NCI-H524 (cell line): ENCODE data around the gene CPA2.
"Not testable (repeated sequence)": the region's sequence is repeated elsewhere in the genome, so short reads cannot be mapped to it uniquely, and the experiment has no call there.

ENCODE experiments used
- DNase-seq, 2 experiments: peaks; one replicate each; lab custom pipeline; 2025; lab: John Stamatoyannopoulos, UW

The CPA2 gene

DNA sequence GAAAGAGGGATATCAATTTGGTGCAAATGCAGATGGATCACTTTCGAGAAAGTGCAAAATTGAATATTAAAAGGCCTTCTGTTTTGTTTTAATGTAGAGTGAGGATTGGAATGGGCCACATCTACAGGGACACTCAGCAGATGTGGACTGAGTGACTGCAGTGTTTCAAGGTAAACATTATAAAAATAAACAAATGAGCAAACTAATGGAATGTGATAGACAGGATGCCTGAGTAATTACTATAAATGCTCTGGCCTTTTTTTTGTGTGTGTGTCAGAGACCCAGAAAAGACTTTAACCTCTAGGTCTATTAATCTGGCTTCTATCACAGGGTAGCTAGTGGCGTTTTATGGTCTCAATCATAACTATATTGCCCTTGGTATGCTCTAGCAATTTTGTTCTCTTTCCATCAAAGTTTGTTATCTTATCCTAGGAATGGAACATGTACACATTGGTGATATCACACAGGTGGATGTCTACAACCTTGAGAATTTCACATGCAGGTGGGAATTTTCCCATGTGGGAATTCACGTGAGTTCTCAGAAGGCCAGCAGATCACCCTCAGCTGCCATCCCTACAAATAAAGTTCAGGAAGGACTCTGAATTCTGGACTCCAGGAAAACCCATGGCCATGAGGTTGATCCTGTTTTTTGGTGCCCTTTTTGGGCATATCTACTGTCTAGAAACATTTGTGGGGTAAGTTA lies at the start of gene CPA2:
Gene CPA2, plus strand, starts transcription at position 606 of the 703 bp plus-strand sequence. Its CDS starts 19 bp downstream, at position 625.
- DNase-seq, result no peak

GRCh38 chr7:130218806-130219620 lies 47.6 kb upstream of the CPA2 start:
- no peak for DNase-seq

GRCh38 chr7:130219871-130220270 lies 46.8 kb upstream of the CPA2 start:
- DNase-seq, result no peak

- no peak for DNase-seq
Observed at GRCh38 chr7:130221746-130222145, 44.9 kb upstream of the CPA2 start.

- no peak for DNase-seq
Observed at GRCh38 chr7:130223646-130224045, 43.0 kb upstream of the CPA2 start.

DNA sequence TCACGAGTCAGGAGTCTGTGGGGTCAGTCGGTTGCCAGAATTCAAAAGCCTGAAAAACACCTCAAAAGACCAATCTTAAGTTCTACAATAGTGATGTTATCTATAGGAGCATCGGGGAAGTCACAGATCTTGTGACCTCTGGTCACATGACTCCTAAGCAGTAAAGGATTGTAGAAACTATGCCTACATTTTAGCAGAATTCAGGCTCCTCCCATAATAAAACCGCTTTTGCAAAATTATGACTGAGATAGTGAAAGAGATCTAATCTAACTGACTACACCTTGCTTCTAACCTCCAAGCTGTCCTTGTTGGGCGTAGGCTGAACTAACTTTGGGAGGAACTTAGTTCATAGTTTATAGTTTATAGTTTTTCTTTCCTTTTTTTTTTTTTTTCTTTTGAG lies 42.5 kb upstream of the CPA2 start:
- no peak for DNase-seq

- DNase-seq, result not testable (repeated sequence)
Observed at GRCh38 chr7:130224923-130225322, 41.7 kb upstream of the CPA2 start.

DNA sequence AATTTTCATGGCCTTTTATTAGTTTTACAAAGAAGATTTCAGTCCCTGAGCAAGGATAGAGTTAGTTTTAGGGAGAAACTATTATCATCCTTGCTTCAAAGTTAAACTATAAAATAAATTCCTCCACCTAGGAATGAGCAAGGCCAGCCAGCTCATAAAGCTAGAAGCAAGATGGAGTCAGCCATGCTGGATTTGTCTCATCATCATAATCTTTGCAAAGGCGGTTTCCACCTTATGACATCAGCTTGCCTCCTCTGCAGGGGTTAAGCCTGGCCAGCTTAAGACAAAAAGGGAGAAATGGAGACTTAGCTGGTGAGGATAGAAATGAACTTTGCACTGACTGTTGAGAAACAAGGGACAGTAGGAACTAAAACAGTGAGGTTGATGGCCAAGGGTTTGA lies 40.3 kb upstream of the CPA2 start:
- DNase-seq, result no peak

GRCh38 chr7:130227883-130228575 lies 38.6 kb upstream of the CPA2 start:
- no peak for DNase-seq

- DNase-seq, result no peak
Observed at GRCh38 chr7:130228840-130229502, 37.7 kb upstream of the CPA2 start.

DNA sequence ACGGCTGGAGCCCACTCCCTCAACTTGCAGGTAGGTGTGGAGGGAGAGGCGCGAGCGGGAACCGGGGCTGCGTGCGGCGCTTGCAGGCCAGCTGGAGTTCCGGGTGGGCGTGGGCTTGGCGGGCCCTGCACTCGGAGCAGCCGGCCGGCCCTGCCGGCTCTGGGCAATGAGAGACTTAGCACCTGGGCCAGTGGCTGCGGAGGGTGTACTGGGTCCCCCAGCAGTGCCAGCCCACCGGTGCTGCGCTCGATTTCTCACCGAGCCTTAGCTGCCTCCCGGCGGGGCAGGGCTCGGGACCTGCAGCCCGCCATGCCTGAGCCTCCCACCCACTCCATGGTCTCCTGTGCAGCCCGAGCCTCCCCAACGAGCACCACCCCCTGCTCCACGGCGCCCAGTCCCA lies 36.7 kb upstream of the CPA2 start:
- not testable (repeated sequence) for DNase-seq

DNA sequence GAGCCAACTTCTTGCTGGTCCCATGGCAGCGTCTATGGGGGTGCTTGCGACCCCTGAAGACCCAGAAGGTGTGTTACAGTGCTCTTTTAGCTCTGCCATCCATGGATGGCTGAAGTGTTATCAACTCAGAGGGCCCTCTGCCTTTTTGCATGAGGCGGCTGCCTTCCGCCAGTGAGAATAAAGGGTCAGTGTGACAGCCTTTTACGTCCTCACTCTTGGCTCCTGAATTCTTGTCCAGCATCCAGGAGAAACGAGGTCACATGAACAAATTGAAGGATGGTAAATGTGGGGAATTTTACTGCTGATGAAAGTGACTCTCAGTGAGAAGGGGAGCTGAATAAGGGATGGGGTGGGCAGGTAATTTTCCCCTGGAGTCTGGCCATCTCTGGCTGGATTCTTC lies 34.9 kb upstream of the CPA2 start:
- DNase-seq, result no peak

DNA sequence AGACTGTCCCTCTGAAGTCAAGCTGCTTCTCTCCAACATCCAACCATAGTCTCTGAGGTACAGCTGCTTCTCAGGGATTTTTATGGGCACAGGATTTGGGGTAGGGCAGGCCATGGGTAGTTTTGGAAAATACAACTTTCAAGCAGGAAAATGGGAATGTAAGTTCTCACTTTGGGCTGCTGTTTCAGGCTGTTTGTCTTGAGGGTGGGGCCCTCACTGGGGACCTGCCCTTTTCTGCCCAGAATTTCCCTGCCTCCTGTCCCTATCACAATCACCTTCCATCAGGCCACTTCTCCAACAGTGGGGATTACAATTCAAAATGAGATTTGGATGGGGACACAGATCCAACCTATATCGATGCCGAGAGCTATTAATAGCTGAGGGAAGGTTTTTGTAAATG lies 34.5 kb upstream of the CPA2 start:
- no peak for DNase-seq

DNA sequence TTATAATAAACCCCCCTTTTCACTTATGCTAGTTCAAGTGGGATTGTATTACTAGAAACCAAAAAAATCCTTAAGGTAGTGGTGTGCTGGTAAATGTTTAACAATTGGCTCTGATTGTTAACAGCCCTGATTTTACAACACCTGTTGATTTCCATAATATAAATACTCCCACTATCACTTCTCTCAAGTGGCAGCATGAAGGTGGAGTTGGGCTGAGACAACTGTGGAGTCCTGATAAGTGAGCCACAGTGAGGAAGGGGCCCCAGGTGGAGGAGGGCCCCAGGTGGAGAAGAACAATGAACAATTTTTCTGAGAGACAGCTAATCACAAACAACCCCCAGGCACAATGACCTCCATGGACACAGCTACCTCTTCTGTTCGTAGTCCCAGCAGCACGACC lies 32.6 kb upstream of the CPA2 start:
- no peak for DNase-seq

DNA sequence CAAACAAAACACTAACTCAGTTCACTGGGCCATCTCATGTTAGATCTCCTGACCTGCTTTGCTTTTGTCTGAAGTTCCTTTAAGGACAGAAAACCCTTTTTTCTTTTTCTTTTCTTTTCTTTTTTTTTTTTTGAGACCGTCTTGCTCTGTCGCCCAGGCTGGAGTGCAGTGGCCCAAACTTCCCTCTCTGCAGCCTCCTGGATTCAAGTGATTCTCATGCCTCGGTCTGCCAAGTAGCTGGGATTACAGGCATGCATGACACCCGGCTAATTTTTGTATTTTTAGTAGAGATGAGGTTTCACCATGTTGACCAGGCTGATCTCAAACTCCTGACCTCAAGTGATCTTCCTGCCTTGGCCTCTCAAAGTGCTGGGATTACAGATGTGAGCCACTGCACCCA lies 30.3 kb upstream of the CPA2 start:
- not testable (repeated sequence) for DNase-seq

DNA sequence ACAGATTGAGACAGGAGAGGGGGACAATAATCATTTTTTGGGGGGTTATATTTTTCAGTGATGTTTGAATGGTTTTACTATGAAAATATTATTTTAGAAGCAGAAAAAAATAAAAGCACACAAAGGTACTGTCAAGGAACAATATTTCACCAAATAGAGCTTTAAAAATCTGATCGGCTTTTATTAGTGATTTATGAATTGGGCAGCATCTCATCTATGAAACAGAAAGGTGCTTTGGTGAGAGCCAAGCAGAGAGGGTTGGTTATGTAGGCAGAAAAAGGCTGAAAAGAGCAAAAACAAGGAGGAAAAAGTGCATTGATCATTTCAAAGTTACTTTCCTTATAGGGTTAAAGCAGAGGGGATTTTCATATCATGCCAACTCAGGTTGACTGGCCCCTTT lies 26.4 kb upstream of the CPA2 start:
- DNase-seq, result no peak

DNA sequence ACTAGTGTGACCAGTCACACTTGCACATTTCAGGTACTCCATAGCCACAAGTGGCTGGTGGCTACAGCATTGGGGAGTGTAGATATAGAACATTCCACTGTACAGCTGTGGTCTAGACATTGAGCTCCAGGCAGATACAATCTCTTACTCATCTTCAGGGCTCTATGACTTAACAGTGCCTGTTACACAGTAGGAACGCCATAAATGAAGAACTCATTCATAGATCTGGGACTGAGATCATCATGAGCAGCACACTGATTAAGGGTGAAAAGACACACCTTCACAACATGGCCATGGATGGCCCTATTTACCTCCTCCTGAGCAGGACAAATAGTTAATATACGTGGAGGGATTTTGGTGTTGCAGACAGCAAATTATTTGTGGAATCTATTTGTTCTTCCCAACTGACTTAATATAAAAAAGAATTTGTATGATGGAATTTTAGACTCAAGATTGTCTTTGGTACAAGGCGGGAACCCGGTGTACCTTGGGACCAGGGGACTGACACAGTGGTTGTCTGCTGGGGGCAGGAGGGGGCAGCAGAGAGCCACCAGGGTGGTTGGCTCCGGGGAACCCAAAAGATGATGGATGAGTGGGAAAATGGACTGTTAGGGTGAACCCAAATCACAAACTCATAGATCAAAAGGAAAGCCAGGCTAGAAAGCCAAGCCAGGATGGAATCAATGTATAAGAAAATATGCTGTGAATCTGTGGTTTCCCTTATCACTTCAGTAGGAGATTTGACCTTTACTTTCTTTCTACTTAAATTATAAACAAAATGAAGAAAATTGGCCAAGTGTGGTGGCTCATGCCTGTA lies 24.3 kb upstream of the CPA2 start:
- DNase-seq, result peak; percentile 39 to 72

GRCh38 chr7:130243486-130243885 lies 23.2 kb upstream of the CPA2 start:
- not testable (repeated sequence) for DNase-seq

GRCh38 chr7:130246491-130246890 lies 20.2 kb upstream of the CPA2 start:
- not testable (repeated sequence) for DNase-seq

- DNase-seq, result not testable (repeated sequence)
Observed at GRCh38 chr7:130248842-130249241, 17.8 kb upstream of the CPA2 start.

GRCh38 chr7:130249626-130250025 lies 17.0 kb upstream of the CPA2 start:
- not testable (repeated sequence) for DNase-seq
